GM10266 (cell line): Measurements from ENCODE around the gene ATG9B.

Experiments
- DNase-seq: peaks from one replicate; pipeline ENCODE4 v3.0.0; 2012; ENCODE audit errors: extremely low spot score
- TF ChIP-seq, protein P1 (sequence below): IDR thresholded peaks from 2 replicates; pipeline ENCODE4 v1.5.1; 2012; ENCODE audit warnings: mild to moderate bottlenecking, low read depth; ENCODE audit not compliant: control insufficient read depth, insufficient read depth; ENCODE audit errors: missing control alignments

ATG9B gene

DNA sequence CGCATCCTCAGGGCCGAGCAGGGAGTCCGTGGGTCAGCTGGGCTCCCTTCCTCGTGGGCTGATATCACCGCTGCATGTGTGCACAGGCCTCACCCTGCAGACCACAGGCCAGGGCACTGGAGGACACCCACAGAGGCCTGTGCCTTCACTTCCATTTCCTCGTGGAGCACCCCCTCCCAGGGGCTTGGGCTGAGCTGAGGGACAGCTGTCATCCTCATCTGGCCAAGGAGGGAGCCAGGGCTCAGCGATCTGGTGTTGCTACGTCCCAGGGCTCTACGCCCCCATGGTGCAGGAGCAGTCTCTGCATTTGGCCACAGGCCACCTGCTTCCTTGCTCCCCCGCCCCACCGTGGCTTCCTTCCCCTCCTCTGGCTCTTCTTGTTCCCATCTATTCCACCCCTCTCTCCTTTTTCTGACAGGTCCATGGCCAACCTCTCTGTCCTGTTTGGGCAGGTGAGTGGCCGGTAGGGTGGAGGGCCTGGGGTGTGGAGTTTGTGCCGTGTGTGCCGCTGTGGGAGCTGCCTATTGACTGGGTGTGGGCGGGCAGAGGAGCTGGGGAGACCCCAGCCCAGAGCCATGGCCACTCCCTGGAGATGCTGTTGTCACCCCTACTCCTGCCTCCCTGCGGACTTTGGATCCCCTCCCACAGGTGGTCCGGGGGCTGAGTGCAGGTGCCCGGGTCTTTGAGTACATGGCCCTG is 15.7 kb upstream of the ATG9B start:
- TF ChIP-seq, protein P1, sequence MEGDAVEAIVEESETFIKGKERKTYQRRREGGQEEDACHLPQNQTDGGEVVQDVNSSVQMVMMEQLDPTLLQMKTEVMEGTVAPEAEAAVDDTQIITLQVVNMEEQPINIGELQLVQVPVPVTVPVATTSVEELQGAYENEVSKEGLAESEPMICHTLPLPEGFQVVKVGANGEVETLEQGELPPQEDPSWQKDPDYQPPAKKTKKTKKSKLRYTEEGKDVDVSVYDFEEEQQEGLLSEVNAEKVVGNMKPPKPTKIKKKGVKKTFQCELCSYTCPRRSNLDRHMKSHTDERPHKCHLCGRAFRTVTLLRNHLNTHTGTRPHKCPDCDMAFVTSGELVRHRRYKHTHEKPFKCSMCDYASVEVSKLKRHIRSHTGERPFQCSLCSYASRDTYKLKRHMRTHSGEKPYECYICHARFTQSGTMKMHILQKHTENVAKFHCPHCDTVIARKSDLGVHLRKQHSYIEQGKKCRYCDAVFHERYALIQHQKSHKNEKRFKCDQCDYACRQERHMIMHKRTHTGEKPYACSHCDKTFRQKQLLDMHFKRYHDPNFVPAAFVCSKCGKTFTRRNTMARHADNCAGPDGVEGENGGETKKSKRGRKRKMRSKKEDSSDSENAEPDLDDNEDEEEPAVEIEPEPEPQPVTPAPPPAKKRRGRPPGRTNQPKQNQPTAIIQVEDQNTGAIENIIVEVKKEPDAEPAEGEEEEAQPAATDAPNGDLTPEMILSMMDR = no peak
- no peak for DNase-seq

DNA sequence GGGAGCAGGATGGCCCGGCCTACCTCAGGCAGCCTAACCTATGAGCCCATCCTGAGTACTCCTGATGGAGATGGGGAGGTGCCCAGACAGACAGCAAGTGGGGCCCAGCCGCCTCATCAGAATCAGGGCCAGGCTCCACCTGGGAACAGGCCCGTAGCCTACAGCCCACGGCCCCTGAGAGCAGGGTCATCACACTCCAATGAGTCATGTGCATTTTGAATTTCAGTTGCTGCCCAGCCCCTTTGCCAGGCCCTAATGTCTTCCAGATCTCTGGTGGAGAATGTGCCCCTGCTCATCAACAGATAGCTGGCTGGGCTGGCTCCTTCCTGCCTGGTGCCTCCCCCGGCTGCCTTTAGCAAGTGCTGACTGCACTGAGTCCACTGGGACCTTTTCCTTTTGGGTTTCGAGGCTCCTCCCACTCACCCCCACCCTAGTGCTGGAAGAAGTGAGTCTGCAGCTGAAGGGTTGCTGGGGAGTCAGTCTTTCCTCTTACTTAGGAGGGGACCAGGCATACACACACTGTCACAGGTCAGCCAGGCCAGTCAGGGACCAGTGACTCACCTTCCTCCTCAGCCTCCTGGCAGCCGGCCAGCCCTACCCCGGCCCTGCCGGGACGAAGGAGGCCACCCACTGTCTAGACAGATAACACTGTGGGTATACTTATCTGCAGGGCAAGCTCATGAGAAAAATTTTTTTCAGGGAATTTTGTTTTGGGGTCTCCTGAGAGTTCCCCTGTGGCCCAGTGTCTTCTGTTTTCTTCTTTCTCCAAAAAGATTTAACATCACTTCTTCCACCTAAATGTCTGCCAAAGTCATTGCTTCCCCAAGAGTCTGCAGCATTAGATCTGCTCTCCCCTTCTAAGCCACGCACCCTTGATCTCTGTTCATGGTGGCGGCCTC is 14.9 kb upstream of the ATG9B start:
- TF ChIP-seq, protein P1 = no peak
- DNase-seq = peak; percentile 34

DNA sequence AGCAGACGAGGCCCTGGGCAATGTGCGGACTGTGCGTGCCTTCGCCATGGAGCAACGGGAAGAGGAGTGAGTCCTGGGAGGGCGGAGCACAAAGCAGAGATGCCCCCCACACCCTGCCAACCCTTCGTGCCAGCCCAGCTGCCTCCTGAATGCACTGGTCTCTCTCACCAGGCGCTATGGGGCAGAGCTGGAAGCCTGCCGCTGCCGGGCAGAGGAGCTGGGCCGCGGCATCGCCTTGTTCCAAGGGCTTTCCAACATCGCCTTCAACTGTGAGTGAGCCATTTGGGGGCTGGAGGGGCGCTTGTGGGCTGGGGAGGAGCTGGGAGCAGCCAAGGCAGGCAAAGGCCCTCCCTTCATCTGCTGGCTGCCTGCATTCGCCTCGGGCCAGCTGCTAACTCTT is 11.6 kb upstream of the ATG9B start:
- no peak for DNase-seq
- TF ChIP-seq, protein P1 = no peak

DNA sequence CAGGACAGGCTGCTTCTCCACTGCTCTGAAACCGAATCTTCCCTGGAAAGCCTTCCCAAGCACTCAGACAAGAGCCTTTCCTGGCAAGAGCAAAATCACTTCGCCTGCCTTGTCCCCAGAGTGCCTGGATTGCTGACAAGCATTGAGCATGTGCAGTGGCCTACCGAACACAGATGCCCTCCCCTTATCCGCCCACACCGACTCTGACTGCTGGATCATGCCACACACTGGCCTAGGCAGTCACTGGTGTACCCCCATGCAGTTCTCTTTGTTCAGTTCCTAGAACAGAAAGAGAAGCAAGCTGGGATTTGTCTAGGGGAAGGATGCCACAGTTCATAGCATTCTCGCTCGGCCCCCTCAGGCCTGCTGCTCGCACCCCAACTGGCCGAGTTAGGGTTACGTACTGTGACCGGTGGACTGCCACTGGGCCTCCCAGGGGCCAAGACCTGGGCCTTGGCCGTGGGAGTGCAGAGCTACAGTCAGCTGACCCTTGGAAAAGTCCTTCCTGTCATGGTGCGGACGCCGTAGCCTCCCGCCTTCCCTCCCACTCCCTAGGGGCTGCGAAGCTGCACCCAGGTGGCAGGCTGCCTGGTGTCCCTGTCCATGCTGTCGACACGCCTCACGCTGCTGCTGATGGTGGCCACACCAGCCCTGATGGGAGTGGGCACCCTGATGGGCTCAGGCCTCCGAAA is 10.9 kb upstream of the ATG9B start:
- TF ChIP-seq, protein P1 = no peak
- DNase-seq = no peak

DNA sequence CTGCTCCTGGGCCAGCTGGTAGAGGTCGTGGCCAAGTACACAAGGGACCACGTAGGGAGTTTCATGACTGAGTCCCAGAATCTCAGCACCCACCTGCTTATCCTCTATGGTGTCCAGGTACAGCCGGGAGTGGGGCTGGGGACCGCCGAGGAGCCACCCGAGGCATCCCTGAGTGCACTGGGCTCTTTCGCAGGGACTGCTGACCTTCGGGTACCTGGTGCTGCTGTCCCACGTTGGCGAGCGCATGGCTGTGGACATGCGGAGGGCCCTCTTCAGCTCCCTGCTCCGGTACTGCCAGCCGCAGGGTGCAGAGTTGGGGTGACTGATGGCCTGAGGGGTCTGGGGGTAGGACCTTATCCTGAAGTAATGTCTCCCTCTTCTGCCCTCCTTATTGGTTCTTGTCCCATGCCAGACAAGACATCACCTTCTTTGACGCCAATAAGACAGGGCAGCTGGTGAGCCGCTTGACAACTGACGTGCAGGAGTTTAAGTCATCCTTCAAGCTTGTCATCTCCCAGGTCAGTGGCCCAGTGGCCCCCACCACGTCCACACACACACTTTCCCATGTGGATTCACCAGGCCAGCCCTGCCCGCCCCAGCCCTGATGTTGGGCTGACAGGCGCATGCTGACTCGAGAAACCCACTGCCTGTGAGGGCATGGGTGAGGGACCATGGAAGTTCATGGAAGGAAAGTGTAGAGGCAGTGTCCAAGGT is 10.2 kb upstream of the ATG9B start:
- DNase-seq = no peak
- TF ChIP-seq, protein P1 = no peak

DNA sequence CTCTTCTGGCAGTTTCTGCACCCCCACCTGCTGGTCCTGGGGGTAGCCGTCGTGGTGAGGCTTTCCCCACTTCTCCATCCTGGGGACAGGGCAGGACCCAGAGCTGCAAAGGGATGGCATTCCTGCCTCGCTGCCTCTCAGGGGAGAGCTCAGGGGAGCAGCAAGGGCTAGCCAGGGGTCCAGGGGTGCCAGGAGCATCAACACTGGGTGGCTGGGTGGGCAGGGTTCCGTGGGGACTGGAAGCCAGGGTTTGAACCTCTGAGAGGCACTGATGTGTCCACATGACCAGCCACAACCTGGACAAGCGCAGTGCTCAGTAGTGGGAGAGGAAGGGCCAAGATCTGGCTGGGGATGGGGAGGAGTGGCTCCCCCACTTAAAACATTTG is 9.6 kb upstream of the ATG9B start:
- DNase-seq = no peak

More for the DNA sequence above, 9.6 kb upstream of the ATG9B start:
- TF ChIP-seq, protein P1 = no peak
